SK-N-SH (cell line): Measurements from ENCODE around the gene NDUFB11. TPM values are rescaled to one million over a fixed set of nuclear protein-coding genes. Genes with fewer than 3 reads are reported as not detected.

Experiments used
- CTCF ChIA-PET: fragments of 300-600, 350-600 bp; formaldehyde crosslinking; extraction: SDS; loops from one replicate; lab custom pipeline; 2021; lab: Yijun Ruan, JAX
- POLR2A ChIA-PET: fragments of 350-600 bp; sonication (Branson Sonifier 250); formaldehyde crosslinking; extraction: SDS; loops from one replicate; lab custom pipeline; 2020; ENCODE audit warnings: antibody characterized with exemption, inconsistent platforms; lab: Yijun Ruan, JAX
- DNase-seq: peaks from one replicate; pipeline ENCODE4 v3.0.0; 2012
- H2AFZ ChIP-seq: fragments of 200-600 bp; sonication (generic); 2 replicates; pipeline ENCODE4 v1.8.1; 2016; ENCODE audit warnings: antibody characterized with exemption, mild to moderate bottlenecking, low read depth
- H3F3A ChIP-seq: fragments of 200-600 bp; sonication (generic); replicated peaks from 2 replicates; pipeline ENCODE3; 2016; ENCODE audit warnings: antibody characterized with exemption, mild to moderate bottlenecking; ENCODE audit not compliant: insufficient read depth
- H3K27ac ChIP-seq, 2 experiments: fragments of 200-500 bp in 1 of 2; fragments of 200-600 bp in 1 of 2; sonication (Bioruptor generic) in 1 of 2; sonication (generic), shearing (Covaris generic) in 1 of 2; 2 replicates each; pipeline versions ENCODE4 v1.5.1 to v1.6.1; 2014 to 2016; ENCODE audit warnings: low read depth in 2 of 2, inconsistent platforms in 1 of 2, low read length in 1 of 2, mild to moderate bottlenecking in 1 of 2, mixed read lengths in 1 of 2
- H3K27me3 ChIP-seq: fragments of 200-600 bp; sonication (generic), shearing (Covaris generic); 2 replicates; pipeline ENCODE4 v1.6.1; 2016; ENCODE audit warnings: mixed run types; ENCODE audit not compliant: insufficient read depth
- H3K36me3 ChIP-seq, 2 experiments: fragments of 200-500 bp in 1 of 2; fragments of 200-600 bp in 1 of 2; sonication (Bioruptor generic) in 1 of 2; sonication (generic) in 1 of 2; replicated peaks in 1 of 2; 2 replicates each; pipeline versions ENCODE3 to v1.5.1; 2014 to 2016; ENCODE audit warnings: low read length in 1 of 2, mild to moderate bottlenecking in 1 of 2; ENCODE audit not compliant: insufficient read depth in 2 of 2, control insufficient read depth in 1 of 2
- H3K4me1 ChIP-seq, 2 experiments: fragments of 200-500 bp in 1 of 2; fragments of 200-600 bp in 1 of 2; sonication (Bioruptor generic) in 1 of 2; sonication (generic), shearing (Covaris generic) in 1 of 2; 2 replicates each; pipeline versions ENCODE4 v1.5.1 to v1.6.1; 2014 to 2016; ENCODE audit warnings: low read depth in 1 of 2, low read length in 1 of 2, mixed run types in 1 of 2; ENCODE audit not compliant: insufficient read depth in 2 of 2, control insufficient read depth in 1 of 2
- H3K4me2 ChIP-seq: fragments of 200-600 bp; sonication (generic), shearing (Covaris generic); 2 replicates; pipeline ENCODE4 v1.6.1; 2017; ENCODE audit warnings: mixed run types
- H3K4me3 ChIP-seq, 2 experiments: fragments of 200-500 bp in 1 of 2; fragments of 200-600 bp in 1 of 2; sonication (Bioruptor generic) in 1 of 2; sonication (generic), shearing (Covaris generic) in 1 of 2; 2 replicates each; pipeline versions ENCODE4 v1.5.1 to v1.8.1; 2014 to 2016; ENCODE audit warnings: low read depth in 2 of 2, inconsistent platforms in 1 of 2, low read length in 1 of 2, mild to moderate bottlenecking in 1 of 2, mixed read lengths in 1 of 2, moderate library complexity in 1 of 2
- H3K79me2 ChIP-seq: fragments of 200-600 bp; sonication (generic); 2 replicates; pipeline ENCODE4 v1.8.1; 2017; ENCODE audit warnings: mild to moderate bottlenecking; ENCODE audit not compliant: insufficient read depth
- H3K9ac ChIP-seq: fragments of 200-600 bp; sonication (generic); 2 replicates; pipeline ENCODE4 v1.6.1; 2017; ENCODE audit warnings: mixed run types
- H3K9me2 ChIP-seq: fragments of 200-600 bp; sonication (generic); 2 replicates; pipeline ENCODE4 v1.6.1; 2017; ENCODE audit warnings: mixed run types
- H3K9me3 ChIP-seq: fragments of 200-600 bp; sonication (generic); 2 replicates; pipeline ENCODE4 v1.6.1; 2017; ENCODE audit warnings: mixed run types, mild to moderate bottlenecking, moderate library complexity
- H4K20me1 ChIP-seq: fragments of 200-600 bp; sonication (generic); 2 replicates; pipeline ENCODE4 v1.6.1; 2017; ENCODE audit warnings: mild to moderate bottlenecking, mixed run types; ENCODE audit not compliant: insufficient read depth
- CHD2 ChIP-seq: fragments of 150-350 bp; IDR thresholded peaks from 2 replicates; pipeline ENCODE4 v1.6.1; 2018; ENCODE audit warnings: low read length; ENCODE audit not compliant: partially characterized antibody
- ELF1 ChIP-seq: IDR thresholded peaks from 2 replicates; pipeline ENCODE4 v1.4.0; 2012
- EZH2phosphoT487 ChIP-seq: fragments of 200-600 bp; sonication (generic); IDR thresholded peaks from 2 replicates; pipeline ENCODE4 v1.6.1; 2017; ENCODE audit warnings: low read depth, mixed run types, mild to moderate bottlenecking, antibody characterized with exemption, moderate library complexity, borderline replicate concordance
- FOXJ3 ChIP-seq: sonication (generic); formaldehyde crosslinking; IDR thresholded peaks from 2 replicates; pipeline ENCODE4 v1.5.1; 2020; ENCODE audit warnings: mild to moderate bottlenecking, missing genetic modification reagents
- FOXM1 ChIP-seq: IDR thresholded peaks from 2 replicates; pipeline ENCODE4 v1.4.0; 2012; ENCODE audit warnings: low read depth, mild to moderate bottlenecking
- GABPA ChIP-seq: IDR thresholded peaks from 2 replicates; pipeline ENCODE4 v1.4.0; 2012; ENCODE audit warnings: low read depth, mild to moderate bottlenecking
- GATA2 ChIP-seq: sonication (generic); formaldehyde crosslinking; IDR thresholded peaks from 2 replicates; pipeline ENCODE4 v1.5.0; 2020; ENCODE audit warnings: mild to moderate bottlenecking, missing genetic modification reagents
- JUND ChIP-seq: IDR thresholded peaks from 2 replicates; pipeline ENCODE4 v1.4.0; 2012
- MEF2A ChIP-seq: IDR thresholded peaks from 2 replicates; pipeline ENCODE4 v1.4.0; 2012; ENCODE audit warnings: low read depth, borderline replicate concordance
- MXI1 ChIP-seq: IDR thresholded peaks from 2 replicates; pipeline ENCODE4 v1.6.1; 2012; ENCODE audit warnings: mild to moderate bottlenecking, low read depth, low read length, improper control_type of control experiment
- PBX3 ChIP-seq: IDR thresholded peaks from 2 replicates; pipeline ENCODE4; 2012
- RAD21 ChIP-seq: IDR thresholded peaks from 2 replicates; pipeline ENCODE4 v1.6.1; 2012; ENCODE audit warnings: mild to moderate bottlenecking, low read length
- RCOR1 ChIP-seq: fragments of 150-350 bp; IDR thresholded peaks from 2 replicates; pipeline ENCODE4 v1.6.1; 2017; ENCODE audit warnings: antibody characterized with exemption, low read length
- RFX5 ChIP-seq: IDR thresholded peaks from 2 replicates; pipeline ENCODE4 v1.6.1; 2012; ENCODE audit warnings: mild to moderate bottlenecking, improper control_type of control experiment, low read length
- RXRA ChIP-seq: IDR thresholded peaks from 2 replicates; pipeline ENCODE4 v1.4.0; 2012; ENCODE audit warnings: low read depth, mild to moderate bottlenecking, borderline replicate concordance
- SIN3A ChIP-seq: IDR thresholded peaks from 2 replicates; pipeline ENCODE4 v1.6.1; 2012; ENCODE audit warnings: low read depth, mild to moderate bottlenecking, low read length, moderate library complexity, borderline replicate concordance
- SMC3 ChIP-seq: IDR thresholded peaks from 2 replicates; pipeline ENCODE4 v1.6.1; 2012; ENCODE audit warnings: low read depth, low read length, improper control_type of control experiment
- TCF12 ChIP-seq: IDR thresholded peaks from 2 replicates; pipeline ENCODE4 v1.4.0; 2012
- TEAD4 ChIP-seq: IDR thresholded peaks from 2 replicates; pipeline ENCODE4 v1.4.0; 2012; ENCODE audit warnings: mild to moderate bottlenecking, borderline replicate concordance; ENCODE audit not compliant: insufficient read depth
- YY1 ChIP-seq: IDR thresholded peaks from 2 replicates; pipeline ENCODE4 v1.4.0; 2012; ENCODE audit warnings: low read depth, mild to moderate bottlenecking
- WGBS: methylation state at CpG from one replicate; pipeline ENCODE4 v1.1.6; 2017; ENCODE audit warnings: low lambda C conversion rate; 5-methylcytosine and 5-hydroxymethylcytosine counted together
- polyA plus RNA-seq, 3 experiments: library from polyadenylated mRNA; depleted of rRNA; stranded (reverse); fragments of >200 nt; gene quantifications; 2 replicates each; pipeline ENCODE4 v1.2.3, GENCODE V29; 2012
- TF ChIP-seq, protein P1 (sequence below): IDR thresholded peaks from 2 replicates; pipeline ENCODE4 v1.6.1; 2012; ENCODE audit warnings: mild to moderate bottlenecking, low read depth, low read length, moderate library complexity
- TF ChIP-seq, protein P2 (sequence below): IDR thresholded peaks from 2 replicates; pipeline ENCODE4 v1.4.0; 2012; ENCODE audit warnings: low read depth, borderline replicate concordance
- TF ChIP-seq, protein P3 (sequence below): IDR thresholded peaks from 2 replicates; pipeline ENCODE4 v1.4.0; 2012; ENCODE audit warnings: low read depth, borderline replicate concordance
- TF ChIP-seq, protein P4 (sequence below): fragments of 200-600 bp; sonication (generic); IDR thresholded peaks from 2 replicates; pipeline ENCODE4 v1.6.1; 2017; ENCODE audit warnings: antibody characterized with exemption, mild to moderate bottlenecking, moderate library complexity

The NDUFB11 gene
- polyA plus RNA-seq (2012; rRNA removed): 74.9 and 107 TPM in 2 replicates
- 72.6 and 79.2 TPM in 2 replicates for polyA plus RNA-seq (2012; cell fraction: cytosol; rRNA removed)
- 29.1 and 55.5 TPM in 2 replicates for polyA plus RNA-seq (2012; cell fraction: nucleus; rRNA removed)

DNA sequence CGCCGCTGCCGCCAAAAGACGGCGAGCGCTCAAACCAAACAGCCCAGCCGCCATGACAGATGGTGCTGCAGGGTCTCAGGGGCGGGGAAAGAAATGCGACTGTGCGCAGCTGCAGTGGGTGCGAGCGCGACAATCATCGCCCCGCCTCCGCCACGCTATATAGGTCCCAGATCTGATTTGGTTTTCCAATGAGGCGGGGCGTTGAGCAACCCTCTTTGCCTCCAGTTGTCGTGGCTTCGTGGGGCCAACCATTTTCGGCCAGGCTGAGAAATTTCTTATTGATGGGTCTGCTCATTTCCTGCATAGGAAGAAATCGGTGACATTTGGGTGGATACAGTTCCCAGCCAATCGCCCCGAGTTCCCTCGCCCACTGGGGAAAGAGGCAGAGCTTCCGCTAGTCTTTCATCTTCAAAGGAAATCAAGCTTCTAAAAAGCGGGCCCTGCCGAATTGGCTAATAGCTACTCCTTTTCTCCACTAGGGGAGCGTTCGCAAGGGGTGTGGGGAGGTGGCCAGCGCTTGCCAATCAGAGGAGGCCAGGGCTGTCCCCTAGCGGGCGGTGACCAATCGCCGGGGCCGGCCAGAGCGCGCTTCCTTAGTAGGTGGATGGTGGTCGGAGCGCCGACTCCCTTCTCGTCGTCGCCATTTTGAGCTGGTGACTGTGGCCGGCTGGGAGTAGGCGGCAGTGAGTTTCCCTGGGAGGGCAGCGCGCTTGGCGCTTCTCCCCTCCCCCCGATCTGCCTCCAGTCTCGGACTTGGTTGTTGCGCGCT lies at the start of gene NDUFB11, which contains the start of gene RBM10:
NDUFB11 (minus strand) TSS at position 77 of the 769 bp plus-strand sequence; CDS start at position 54, 23 bp downstream.
RBM10 (plus strand) TSS at position 596 of the 769 bp plus-strand sequence. CDS start 2,261 bp downstream, outside the sequence.
- Histone ChIP-seq H3K9me3 (no peaks in the 10 kb centered on the region), H3K4me3 (peak within 1 kb of the TSS; percentile 57 to 77), H3K27ac (peak within 1 kb of the TSS; percentile 94 to 98), H3F3A (peaks cover 4% of the 10 kb centered on the region), H3K27me3 (no peaks in the 10 kb centered on the region), H3K9ac (peak within 1 kb of the TSS; percentile 92), H2AFZ (peak within 1 kb of the TSS; percentile 71; the same call in 1 of the 2 replicates), H4K20me1 (peaks cover 21% of the 10 kb centered on the region), H3K36me3 (peaks cover 0 to 2% of the 10 kb centered on the region in 2 experiments), H3K79me2 (peaks cover 59% of the 10 kb centered on the region), H3K4me1 (peaks cover 0 to 14% of the 10 kb centered on the region in 2 experiments; a peak in 1 of 4 replicates), H3K9me2 (no peaks in the 10 kb centered on the region), H3K4me2 (peak within 1 kb of the TSS; percentile 87)
- WGBS: 28% methylated on average over 41 of the region's 54 CpGs
- peak; percentile 87 for DNase-seq
- CTCF ChIA-PET: interaction anchor here (1.0 to 1.5 kb wide), 5 partner anchors 10 to 239 kb away, joined by 3 to 9 read pairs (median 4); partner anchors contain the start of gene UBA1
- POLR2A ChIA-PET: interaction anchor here (0.7 to 2.9 kb wide), 5 partner anchors 16 to 308 kb away, joined by 3 to 19 read pairs (median 4); partner anchors contain the start of gene RP2
- TF ChIP-seq FOXM1: no peak
- no peak for TF ChIP-seq GATA2
- TF ChIP-seq ELF1: no peak
- no peak for TF ChIP-seq EZH2phosphoT487
- no peak for TF ChIP-seq TCF12
- peak; percentile 38; the same call in 1 of the 2 replicates for TF ChIP-seq RFX5
- no peak; the same call in 1 of the 2 replicates for TF ChIP-seq GABPA
- peak; percentile 55 for TF ChIP-seq PBX3
- TF ChIP-seq, protein P1, sequence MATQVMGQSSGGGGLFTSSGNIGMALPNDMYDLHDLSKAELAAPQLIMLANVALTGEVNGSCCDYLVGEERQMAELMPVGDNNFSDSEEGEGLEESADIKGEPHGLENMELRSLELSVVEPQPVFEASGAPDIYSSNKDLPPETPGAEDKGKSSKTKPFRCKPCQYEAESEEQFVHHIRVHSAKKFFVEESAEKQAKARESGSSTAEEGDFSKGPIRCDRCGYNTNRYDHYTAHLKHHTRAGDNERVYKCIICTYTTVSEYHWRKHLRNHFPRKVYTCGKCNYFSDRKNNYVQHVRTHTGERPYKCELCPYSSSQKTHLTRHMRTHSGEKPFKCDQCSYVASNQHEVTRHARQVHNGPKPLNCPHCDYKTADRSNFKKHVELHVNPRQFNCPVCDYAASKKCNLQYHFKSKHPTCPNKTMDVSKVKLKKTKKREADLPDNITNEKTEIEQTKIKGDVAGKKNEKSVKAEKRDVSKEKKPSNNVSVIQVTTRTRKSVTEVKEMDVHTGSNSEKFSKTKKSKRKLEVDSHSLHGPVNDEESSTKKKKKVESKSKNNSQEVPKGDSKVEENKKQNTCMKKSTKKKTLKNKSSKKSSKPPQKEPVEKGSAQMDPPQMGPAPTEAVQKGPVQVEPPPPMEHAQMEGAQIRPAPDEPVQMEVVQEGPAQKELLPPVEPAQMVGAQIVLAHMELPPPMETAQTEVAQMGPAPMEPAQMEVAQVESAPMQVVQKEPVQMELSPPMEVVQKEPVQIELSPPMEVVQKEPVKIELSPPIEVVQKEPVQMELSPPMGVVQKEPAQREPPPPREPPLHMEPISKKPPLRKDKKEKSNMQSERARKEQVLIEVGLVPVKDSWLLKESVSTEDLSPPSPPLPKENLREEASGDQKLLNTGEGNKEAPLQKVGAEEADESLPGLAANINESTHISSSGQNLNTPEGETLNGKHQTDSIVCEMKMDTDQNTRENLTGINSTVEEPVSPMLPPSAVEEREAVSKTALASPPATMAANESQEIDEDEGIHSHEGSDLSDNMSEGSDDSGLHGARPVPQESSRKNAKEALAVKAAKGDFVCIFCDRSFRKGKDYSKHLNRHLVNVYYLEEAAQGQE: no peak
- no peak for TF ChIP-seq FOXJ3 (CRISPR knock-in tag)
- no peak for TF ChIP-seq CHD2
- TF ChIP-seq MEF2A: no peak
- TF ChIP-seq, protein P2, sequence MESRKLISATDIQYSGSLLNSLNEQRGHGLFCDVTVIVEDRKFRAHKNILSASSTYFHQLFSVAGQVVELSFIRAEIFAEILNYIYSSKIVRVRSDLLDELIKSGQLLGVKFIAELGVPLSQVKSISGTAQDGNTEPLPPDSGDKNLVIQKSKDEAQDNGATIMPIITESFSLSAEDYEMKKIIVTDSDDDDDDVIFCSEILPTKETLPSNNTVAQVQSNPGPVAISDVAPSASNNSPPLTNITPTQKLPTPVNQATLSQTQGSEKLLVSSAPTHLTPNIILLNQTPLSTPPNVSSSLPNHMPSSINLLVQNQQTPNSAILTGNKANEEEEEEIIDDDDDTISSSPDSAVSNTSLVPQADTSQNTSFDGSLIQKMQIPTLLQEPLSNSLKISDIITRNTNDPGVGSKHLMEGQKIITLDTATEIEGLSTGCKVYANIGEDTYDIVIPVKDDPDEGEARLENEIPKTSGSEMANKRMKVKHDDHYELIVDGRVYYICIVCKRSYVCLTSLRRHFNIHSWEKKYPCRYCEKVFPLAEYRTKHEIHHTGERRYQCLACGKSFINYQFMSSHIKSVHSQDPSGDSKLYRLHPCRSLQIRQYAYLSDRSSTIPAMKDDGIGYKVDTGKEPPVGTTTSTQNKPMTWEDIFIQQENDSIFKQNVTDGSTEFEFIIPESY: no peak
- no peak for TF ChIP-seq RAD21
- no peak for TF ChIP-seq TEAD4
- no peak for TF ChIP-seq RXRA
- no peak for TF ChIP-seq SIN3A
- TF ChIP-seq, protein P3, sequence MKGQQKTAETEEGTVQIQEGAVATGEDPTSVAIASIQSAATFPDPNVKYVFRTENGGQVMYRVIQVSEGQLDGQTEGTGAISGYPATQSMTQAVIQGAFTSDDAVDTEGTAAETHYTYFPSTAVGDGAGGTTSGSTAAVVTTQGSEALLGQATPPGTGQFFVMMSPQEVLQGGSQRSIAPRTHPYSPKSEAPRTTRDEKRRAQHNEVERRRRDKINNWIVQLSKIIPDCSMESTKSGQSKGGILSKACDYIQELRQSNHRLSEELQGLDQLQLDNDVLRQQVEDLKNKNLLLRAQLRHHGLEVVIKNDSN: no peak
- 0 out of 2 replicates have a peak, but pooled peaks have one; percentile 61 for TF ChIP-seq MXI1
- TF ChIP-seq, protein P4, sequence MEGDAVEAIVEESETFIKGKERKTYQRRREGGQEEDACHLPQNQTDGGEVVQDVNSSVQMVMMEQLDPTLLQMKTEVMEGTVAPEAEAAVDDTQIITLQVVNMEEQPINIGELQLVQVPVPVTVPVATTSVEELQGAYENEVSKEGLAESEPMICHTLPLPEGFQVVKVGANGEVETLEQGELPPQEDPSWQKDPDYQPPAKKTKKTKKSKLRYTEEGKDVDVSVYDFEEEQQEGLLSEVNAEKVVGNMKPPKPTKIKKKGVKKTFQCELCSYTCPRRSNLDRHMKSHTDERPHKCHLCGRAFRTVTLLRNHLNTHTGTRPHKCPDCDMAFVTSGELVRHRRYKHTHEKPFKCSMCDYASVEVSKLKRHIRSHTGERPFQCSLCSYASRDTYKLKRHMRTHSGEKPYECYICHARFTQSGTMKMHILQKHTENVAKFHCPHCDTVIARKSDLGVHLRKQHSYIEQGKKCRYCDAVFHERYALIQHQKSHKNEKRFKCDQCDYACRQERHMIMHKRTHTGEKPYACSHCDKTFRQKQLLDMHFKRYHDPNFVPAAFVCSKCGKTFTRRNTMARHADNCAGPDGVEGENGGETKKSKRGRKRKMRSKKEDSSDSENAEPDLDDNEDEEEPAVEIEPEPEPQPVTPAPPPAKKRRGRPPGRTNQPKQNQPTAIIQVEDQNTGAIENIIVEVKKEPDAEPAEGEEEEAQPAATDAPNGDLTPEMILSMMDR: peak; percentile 63
- no peak for TF ChIP-seq RCOR1
- no peak for TF ChIP-seq SMC3
- no peak for TF ChIP-seq JUND
- peak; percentile 86 for TF ChIP-seq YY1
